SK-N-MC (cell line): ENCODE measurements around the gene TEKT4.
"Not testable (repeated sequence)": the region's sequence is repeated elsewhere in the genome, so short reads cannot be mapped to it uniquely, and the experiment has no call there.

Experiments used
- DNase-seq: peaks from one replicate; pipeline ENCODE4 v3.0.0-alpha.2; 2011; ENCODE audit warnings: low read depth, low spot score
- H3K27ac ChIP-seq: fragments of 200-600 bp; sonication (generic); 2 replicates; pipeline ENCODE4 v1.5.1; 2016; ENCODE audit warnings: mixed run types
- H3K36me3 ChIP-seq: fragments of 200-600 bp; sonication (generic); 2 replicates; pipeline ENCODE4 v1.6.1; 2017; ENCODE audit warnings: antibody characterized with exemption, low read length, mixed read lengths; ENCODE audit not compliant: insufficient read depth
- H3K4me3 ChIP-seq: fragments of 200-600 bp; sonication (generic); 2 replicates; pipeline ENCODE4 v1.5.1; 2016
- H3K9ac ChIP-seq: fragments of 200-600 bp; sonication (generic); 2 replicates; pipeline ENCODE4 v1.8.0; 2017; ENCODE audit warnings: mixed run types, mixed read lengths; ENCODE audit not compliant: insufficient read length
- H3K9me3 ChIP-seq: fragments of 200-600 bp; sonication (generic); 2 replicates; pipeline ENCODE4 v1.6.1; 2017; ENCODE audit warnings: low read depth, mild to moderate bottlenecking, antibody characterized with exemption, low read length, moderate library complexity, mixed read lengths
- EZH2 ChIP-seq: fragments of 200-600 bp; sonication (generic); IDR thresholded peaks from one replicate; pipeline ENCODE4 v1.6.1; 2017; ENCODE audit warnings: antibody characterized with exemption
- FOXP2 ChIP-seq: optimal IDR thresholded peaks from 2 replicates; pipeline ENCODE3; 2011; ENCODE audit warnings: mild to moderate bottlenecking, moderate library complexity; ENCODE audit not compliant: insufficient read depth; ENCODE audit errors: extremely low read length, control extremely low read depth
- POLR2AphosphoS5 ChIP-seq: IDR thresholded peaks from 2 replicates; pipeline ENCODE4 v1.6.1; 2012; ENCODE audit warnings: mild to moderate bottlenecking, low read depth, low read length, borderline replicate concordance

The TEKT4 gene

DNA sequence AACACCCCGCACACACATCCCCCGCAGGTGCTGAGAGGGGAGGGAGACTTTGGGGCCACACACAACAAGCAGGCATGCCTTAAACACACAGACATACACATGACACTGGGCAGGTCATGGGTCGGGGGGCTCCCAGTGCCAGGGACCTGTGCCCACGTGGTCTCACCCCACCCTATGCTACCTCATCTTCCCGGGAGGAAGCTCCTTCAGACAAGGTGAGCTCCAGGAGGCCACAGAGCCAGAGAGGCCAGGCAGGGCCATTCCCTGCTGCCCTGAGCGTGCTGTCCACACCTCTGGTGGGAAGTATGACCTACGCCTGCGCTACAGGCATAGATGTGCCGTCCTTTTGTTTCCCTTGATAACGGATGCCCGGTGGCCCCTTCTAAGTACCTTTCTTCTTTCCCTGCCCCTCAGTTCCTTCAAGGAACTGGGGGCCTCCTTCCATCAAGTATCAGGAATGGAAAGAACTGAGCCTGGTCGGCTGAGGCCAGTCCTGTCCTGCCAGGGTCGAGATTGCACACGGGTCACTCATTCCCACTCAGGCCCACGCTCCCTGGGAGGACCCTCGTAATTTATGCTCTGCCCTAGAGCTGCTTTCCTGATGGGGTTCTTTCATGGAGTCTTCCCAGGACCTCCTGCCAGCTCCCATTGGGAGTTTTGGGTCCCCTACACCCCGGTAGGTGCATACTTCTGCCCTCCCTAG lies 4.7 kb downstream of the TEKT4 start:
- H3K9me3 ChIP-seq = no peaks in the 10 kb centered on the region
- no peak for DNase-seq
- H3K9ac ChIP-seq = no peak overlapping the region
- TF ChIP-seq POLR2AphosphoS5 (no peak), FOXP2 (no peak)
- H3K27ac ChIP-seq = no peak overlapping the region
- no peaks in the 10 kb centered on the region for H3K36me3 ChIP-seq
- H3K4me3 ChIP-seq = no peak overlapping the region

DNA sequence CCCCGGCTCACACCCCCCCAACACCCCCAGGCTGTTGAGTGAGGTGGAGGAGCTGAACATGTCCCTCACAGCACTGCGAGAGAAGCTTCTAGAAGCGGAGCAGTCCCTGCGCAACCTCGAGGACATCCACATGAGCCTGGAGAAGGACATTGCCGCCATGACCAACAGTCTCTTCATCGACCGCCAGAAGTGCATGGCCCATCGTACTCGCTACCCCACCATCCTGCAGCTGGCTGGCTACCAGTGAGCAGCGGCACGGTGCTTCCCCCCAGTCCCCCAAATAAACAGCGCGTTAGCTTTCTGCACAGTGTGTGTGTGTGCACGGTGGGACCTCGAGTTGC lies 5.3 kb downstream of the TEKT4 start:
- Histone ChIP-seq H3K9me3 (no peaks in the 10 kb centered on the region), H3K36me3 (no peaks in the 10 kb centered on the region), H3K27ac (no peak overlapping the region), H3K4me3 (no peak overlapping the region), H3K9ac (no peak overlapping the region)
- no peak for TF ChIP-seq POLR2AphosphoS5
- no peak for TF ChIP-seq EZH2
- no peak for DNase-seq

DNA sequence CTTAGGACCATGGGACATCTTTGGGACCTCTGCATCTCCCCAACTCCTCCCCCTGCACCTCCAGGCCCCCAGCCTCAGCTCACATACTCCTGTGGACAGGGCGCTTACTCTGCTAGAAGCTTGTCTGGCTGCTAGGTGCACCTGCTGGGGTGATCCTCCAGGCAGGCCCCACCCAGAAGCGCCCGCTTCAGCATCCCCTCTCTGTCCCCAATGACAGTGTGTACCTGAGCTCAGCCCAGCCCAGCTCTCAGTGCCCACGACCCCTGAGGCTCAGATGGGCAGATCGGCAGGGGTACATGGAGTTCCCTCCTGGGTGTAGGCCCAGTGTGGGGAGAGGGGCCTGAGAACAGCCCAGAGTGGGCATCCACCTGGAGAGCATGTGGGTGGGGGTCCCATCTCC lies 5.9 kb downstream of the TEKT4 start:
- no peak overlapping the region for H3K9ac ChIP-seq
- no peaks in the 10 kb centered on the region for H3K9me3 ChIP-seq
- no peak for TF ChIP-seq FOXP2
- TF ChIP-seq EZH2 = no peak
- no peak for TF ChIP-seq POLR2AphosphoS5
- H3K27ac ChIP-seq = no peak overlapping the region
- H3K4me3 ChIP-seq = no peak overlapping the region
- H3K36me3 ChIP-seq = no peaks in the 10 kb centered on the region
- no peak for DNase-seq

DNA sequence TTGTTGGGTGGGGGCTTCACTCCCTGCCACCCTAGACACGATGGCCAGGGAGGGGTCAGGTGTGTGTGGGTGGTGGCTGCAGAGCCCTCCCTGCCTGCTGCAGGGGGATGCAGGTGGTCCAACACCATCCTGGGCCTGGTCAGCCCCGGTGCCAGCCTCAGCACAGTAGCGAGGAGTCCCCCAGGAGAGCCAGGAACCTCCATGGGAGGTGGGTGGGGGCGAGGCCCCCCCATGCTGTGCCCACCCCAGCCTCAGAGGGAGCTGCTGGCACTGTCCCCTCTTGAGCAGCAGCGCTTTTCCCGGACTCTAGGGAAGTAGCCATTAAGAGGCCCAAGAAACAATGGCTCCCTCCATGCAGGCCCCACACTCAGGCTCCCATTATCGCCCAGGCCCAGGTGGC lies 7.3 kb downstream of the TEKT4 start:
- not testable (repeated sequence) for H3K36me3 ChIP-seq, DNase-seq, H3K4me3 ChIP-seq, H3K9me3 ChIP-seq, H3K27ac ChIP-seq, H3K9ac ChIP-seq

DNA sequence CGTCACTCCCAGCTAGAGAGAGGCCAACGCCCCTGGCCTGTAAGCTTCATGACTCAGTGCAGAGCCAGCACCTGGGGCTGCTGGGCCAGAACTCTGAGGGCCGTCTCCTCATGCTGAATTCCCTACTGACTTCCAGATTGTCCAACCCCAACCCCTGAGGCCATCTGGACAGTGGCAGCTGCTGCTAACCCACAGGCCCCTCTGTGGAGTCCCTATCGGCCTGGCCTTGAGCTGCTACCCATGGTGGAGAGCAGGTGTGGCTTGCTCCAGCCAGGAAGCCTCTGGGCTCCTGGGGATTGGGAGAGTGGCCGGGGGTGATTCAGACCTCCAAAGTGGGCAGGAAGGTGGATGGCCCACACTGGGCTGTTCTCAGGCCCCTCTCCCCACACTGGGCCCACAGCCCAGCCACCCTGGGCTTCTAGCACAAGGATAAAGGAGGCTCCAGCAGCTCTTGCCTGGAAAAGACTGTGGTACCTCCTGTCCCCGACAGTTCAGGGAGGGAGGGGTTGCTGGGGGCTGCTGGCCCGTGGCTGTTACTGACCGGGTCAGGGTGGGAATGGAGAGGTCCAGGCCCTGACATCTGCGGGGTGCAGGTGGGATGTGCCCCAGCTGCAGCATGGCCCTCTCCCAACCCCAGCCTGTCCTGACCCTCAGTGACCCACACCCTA lies 8.2 kb downstream of the TEKT4 start:
- TF ChIP-seq POLR2AphosphoS5 = no peak
- TF ChIP-seq EZH2 = no peak
- TF ChIP-seq FOXP2 = no peak
- Histone ChIP-seq H3K9me3 (no peaks in the 10 kb centered on the region), H3K27ac (no peak overlapping the region), H3K36me3 (no peaks in the 10 kb centered on the region), H3K9ac (no peak overlapping the region), H3K4me3 (no peak overlapping the region)
- DNase-seq = no peak

DNA sequence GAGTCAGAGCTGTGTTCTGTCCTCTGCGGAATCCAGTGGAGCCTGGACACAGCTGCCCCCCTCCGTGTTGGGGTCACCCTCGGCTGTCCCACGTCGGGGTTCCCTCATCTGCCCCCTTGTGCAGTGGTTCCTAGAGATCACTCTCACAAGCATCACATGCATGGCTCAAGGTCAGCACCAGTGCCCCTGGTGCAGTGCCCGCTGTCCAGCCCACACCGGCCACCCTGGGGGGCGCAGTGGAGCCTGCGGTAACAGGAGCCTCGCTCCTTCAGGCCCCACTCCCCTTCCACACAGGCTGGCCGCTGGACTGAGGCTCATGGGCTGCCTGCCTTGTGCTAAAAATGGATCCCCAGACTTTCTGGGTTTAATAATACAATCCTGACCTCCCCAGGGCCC lies 8.8 kb downstream of the TEKT4 start:
- Histone ChIP-seq H3K36me3 (no peaks in the 10 kb centered on the region), H3K4me3 (no peak overlapping the region), H3K27ac (no peak overlapping the region), H3K9ac (no peak overlapping the region), H3K9me3 (no peaks in the 10 kb centered on the region)
- DNase-seq = no peak
- TF ChIP-seq EZH2 (no peak), POLR2AphosphoS5 (no peak), FOXP2 (no peak)

DNA sequence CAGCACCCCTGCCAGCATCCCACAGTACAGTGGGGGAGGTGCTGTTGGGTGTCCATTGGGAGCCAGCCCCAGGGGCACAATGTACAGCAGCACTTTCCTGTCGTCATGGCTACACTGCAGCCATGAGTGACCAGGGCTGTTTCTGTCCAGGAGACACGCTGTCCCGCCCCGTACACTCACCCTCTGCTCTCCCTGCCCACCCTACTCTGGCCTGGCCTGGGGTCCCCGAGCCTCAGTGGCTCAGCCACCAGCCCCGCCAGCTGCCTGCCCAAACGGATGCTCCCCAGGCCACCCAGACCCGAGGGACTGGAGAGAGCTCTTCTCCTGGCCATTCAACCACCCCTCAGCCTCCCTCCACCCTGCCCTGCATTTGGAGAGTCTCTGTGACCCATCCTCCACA lies 9.3 kb downstream of the TEKT4 start:
- TF ChIP-seq FOXP2 = no peak
- TF ChIP-seq POLR2AphosphoS5 = no peak
- no peak for TF ChIP-seq EZH2
- no peak for DNase-seq
- no peak overlapping the region for H3K27ac ChIP-seq

DNA sequence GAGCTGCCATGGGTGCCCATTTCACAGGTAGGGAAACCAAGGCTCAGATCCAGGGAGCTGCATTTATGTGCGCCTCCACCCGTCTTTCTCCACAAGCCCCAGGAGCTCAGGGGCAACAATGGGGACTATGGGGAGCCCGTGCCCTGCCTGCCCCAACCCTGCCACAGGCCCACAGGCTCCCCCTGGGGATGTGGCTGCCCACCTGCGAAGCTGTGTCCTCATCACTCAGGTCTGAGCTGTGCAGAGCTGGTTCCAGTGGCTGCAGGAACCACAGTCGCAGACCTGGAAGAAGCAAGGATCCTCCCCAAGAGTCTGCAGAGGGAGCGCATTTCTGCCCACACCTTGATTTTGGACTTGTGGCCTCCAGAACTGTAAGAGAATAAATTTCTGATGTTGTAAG lies 9.8 kb downstream of the TEKT4 start:
- Histone ChIP-seq H3K9ac (no peak overlapping the region), H3K36me3 (no peaks in the 10 kb centered on the region), H3K27ac (no peak overlapping the region), H3K4me3 (no peak overlapping the region), H3K9me3 (no peaks in the 10 kb centered on the region)
- TF ChIP-seq EZH2 (no peak), POLR2AphosphoS5 (no peak), FOXP2 (no peak)
- DNase-seq = no peak

More for the DNA sequence above, 9.3 kb downstream of the TEKT4 start:
- Histone ChIP-seq H3K9me3 (no peaks in the 10 kb centered on the region), H3K4me3 (no peak overlapping the region), H3K9ac (no peak overlapping the region), H3K36me3 (no peaks in the 10 kb centered on the region)

DNA sequence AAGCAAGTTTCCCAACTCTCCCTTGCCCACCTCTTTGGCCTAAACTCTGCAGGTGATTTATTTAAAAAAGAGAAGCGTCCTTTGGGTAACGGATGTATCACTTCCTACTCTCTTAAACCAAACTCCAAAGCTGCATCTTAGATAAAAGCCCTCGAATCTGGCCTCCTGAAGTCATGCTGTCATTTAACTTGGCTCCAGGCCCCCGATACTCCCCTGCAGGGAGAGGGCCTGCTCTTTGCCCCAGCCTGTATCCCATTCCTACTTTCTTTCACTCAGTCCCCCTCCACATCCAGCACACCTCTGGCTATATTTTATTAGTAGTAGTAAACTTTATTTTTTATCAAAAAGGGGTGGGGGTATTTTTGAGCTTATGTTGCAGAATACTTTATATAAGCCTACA lies 19.0 kb downstream of the TEKT4 start:
- H3K9ac ChIP-seq = no peak overlapping the region
- TF ChIP-seq EZH2 (no peak), POLR2AphosphoS5 (no peak), FOXP2 (no peak)
- H3K9me3 ChIP-seq = no peaks in the 10 kb centered on the region
- no peak overlapping the region for H3K27ac ChIP-seq
- no peak overlapping the region for H3K4me3 ChIP-seq
- H3K36me3 ChIP-seq = no peaks in the 10 kb centered on the region
- DNase-seq = no peak

DNA sequence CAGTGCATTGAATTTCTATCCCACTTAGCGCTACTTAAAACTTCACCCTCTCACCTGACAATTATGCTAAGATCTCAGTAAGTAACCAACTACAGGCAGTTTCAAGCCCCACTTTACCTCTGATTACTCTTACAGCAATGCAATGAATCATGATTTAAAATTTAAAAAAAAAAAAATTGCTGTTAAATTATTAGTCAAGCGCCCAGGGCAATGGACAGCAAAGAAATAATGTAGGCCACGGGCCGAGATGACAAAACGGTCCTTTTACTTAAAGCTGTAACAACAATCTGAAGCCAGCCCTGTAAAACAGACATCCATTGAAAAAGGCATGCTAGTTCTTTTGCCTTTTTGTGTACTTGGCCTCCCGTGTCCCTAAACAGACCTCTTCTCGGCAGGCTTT lies 24.0 kb downstream of the TEKT4 start:
- H3K27ac ChIP-seq, H3K9ac ChIP-seq, DNase-seq, H3K4me3 ChIP-seq, H3K36me3 ChIP-seq, H3K9me3 ChIP-seq: not testable (repeated sequence)

DNA sequence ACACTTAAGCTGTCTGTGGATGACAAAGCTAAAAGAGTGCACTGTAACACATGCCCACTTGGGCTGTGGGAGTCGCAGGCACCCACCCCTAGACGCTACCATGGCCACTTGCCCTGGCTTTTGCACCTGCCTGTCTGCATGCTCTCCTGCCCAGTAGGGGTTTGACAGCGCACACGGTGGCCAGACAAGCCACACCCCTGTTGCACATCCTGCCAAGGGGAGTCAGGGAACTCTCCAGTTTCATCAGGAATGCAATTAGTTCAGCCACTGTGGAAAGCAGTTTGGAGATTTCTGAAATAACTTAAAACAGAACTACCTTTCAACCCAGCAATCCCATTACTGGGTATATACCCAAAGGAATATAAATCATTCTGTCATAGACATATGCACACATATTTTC lies 35.7 kb downstream of the TEKT4 start:
- not testable (repeated sequence) for H3K27ac ChIP-seq, H3K9me3 ChIP-seq, H3K36me3 ChIP-seq, H3K9ac ChIP-seq, H3K4me3 ChIP-seq, DNase-seq
